Neural progenitor cell (in vitro differentiated cells): ENCODE data around the gene ASCL5.

Source experiments
- EZH2 ChIP-seq: fragments of 200-600 bp; sonication (generic); IDR thresholded peaks from 2 replicates; pipeline ENCODE4 v1.6.1; 2017; ENCODE audit warnings: antibody characterized with exemption, mild to moderate bottlenecking, moderate library complexity
- TF ChIP-seq, protein P1 (sequence below): fragments of 200-600 bp; sonication (generic); IDR thresholded peaks from 2 replicates; pipeline ENCODE4 v1.5.1; 2017; ENCODE audit warnings: antibody characterized with exemption, mild to moderate bottlenecking

DNA sequence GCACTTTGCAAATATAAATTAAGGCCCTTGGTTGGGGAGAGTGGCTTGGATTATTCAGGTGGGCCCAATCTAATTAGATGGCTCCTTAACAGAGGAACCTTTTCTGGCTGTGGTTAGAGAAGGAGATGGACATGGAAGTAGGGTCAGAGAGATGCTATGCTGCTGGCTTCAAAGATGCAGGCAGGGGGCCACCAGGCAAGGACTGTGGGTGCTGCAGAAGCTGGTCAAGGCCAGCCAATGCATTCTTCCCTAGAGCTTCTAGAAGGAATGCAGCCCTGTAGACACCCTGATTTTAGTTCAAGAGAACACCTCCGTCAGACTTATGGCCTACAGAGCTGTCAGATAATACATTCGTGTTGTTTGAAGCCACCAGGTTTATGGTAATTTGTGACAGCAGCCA lies 31.0 kb upstream of the ASCL5 start:
- TF ChIP-seq, protein P1, sequence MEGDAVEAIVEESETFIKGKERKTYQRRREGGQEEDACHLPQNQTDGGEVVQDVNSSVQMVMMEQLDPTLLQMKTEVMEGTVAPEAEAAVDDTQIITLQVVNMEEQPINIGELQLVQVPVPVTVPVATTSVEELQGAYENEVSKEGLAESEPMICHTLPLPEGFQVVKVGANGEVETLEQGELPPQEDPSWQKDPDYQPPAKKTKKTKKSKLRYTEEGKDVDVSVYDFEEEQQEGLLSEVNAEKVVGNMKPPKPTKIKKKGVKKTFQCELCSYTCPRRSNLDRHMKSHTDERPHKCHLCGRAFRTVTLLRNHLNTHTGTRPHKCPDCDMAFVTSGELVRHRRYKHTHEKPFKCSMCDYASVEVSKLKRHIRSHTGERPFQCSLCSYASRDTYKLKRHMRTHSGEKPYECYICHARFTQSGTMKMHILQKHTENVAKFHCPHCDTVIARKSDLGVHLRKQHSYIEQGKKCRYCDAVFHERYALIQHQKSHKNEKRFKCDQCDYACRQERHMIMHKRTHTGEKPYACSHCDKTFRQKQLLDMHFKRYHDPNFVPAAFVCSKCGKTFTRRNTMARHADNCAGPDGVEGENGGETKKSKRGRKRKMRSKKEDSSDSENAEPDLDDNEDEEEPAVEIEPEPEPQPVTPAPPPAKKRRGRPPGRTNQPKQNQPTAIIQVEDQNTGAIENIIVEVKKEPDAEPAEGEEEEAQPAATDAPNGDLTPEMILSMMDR, result no peak
- TF ChIP-seq EZH2, result no peak
